Left ventricle myocardium inferior (tissue), 1 donor: ENCODE data around the gene DNAI2. TPM values are rescaled to one million over a fixed set of nuclear protein-coding genes. Genes with fewer than 3 reads are reported as not detected.

Source experiments
- DNase-seq: peaks from one replicate; pipeline ENCODE4 v3.0.0-alpha.2; 2020
- H3K27ac ChIP-seq: fragments of 200-600 bp; replicated peaks from 2 replicates; pipeline ENCODE4 v1.8.0; 2021
- H3K27me3 ChIP-seq: fragments of 200-600 bp; 2 replicates; pipeline ENCODE4 v1.8.0; 2021; ENCODE audit warnings: low read depth
- H3K36me3 ChIP-seq: fragments of 200-600 bp; 2 replicates; pipeline ENCODE4 v1.8.0; 2021
- H3K4me1 ChIP-seq: fragments of 200-600 bp; 2 replicates; pipeline ENCODE4 v1.8.0; 2021
- H3K4me3 ChIP-seq: fragments of 200-600 bp; 2 replicates; pipeline ENCODE4 v1.8.0; 2021; ENCODE audit warnings: mild to moderate bottlenecking, moderate library complexity
- H3K9me3 ChIP-seq: fragments of 200-600 bp; replicated peaks from 2 replicates; pipeline ENCODE4 v1.8.0; 2021
- intact Hi-C: fragments of 100-400 bp; cut with micrococcal nuclease; formaldehyde crosslinking; loops from one replicate; pipeline ENCODE4 v1.11.0; 2022
- total RNA-seq: library from RNA; stranded (reverse); fragmentation: NEBNext Ultra II Directional; extraction: Animal tissue kit (Norgen Biotek cat#: 25700); gene quantifications from one replicate; pipeline ENCODE4 v1.2.1, GENCODE V29; 2021
- TF ChIP-seq, protein P1 (sequence below): fragments of 200-600 bp; IDR thresholded peaks from 2 replicates; pipeline ENCODE4 v1.8.0; 2021; ENCODE audit warnings: antibody characterized with exemption, mild to moderate bottlenecking, borderline replicate concordance
- donor health status: DM: no; HTN: yes; CAD: no; lungs with severe emphysema.

DNAI2 gene
- total RNA-seq, 1 donor from 2014 or later, result not detected

- H3K27ac ChIP-seq, result no peak overlapping the region
- H3K4me1 ChIP-seq, result peaks cover 46% of the 10 kb centered on the region
- no peaks in the 10 kb centered on the region for H3K9me3 ChIP-seq
- intact Hi-C loops, result no loop called here
- no peak for DNase-seq
- TF ChIP-seq, protein P1, sequence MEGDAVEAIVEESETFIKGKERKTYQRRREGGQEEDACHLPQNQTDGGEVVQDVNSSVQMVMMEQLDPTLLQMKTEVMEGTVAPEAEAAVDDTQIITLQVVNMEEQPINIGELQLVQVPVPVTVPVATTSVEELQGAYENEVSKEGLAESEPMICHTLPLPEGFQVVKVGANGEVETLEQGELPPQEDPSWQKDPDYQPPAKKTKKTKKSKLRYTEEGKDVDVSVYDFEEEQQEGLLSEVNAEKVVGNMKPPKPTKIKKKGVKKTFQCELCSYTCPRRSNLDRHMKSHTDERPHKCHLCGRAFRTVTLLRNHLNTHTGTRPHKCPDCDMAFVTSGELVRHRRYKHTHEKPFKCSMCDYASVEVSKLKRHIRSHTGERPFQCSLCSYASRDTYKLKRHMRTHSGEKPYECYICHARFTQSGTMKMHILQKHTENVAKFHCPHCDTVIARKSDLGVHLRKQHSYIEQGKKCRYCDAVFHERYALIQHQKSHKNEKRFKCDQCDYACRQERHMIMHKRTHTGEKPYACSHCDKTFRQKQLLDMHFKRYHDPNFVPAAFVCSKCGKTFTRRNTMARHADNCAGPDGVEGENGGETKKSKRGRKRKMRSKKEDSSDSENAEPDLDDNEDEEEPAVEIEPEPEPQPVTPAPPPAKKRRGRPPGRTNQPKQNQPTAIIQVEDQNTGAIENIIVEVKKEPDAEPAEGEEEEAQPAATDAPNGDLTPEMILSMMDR, result no peak
- no peak overlapping the region for H3K4me3 ChIP-seq
- H3K27me3 ChIP-seq, result no peaks in the 10 kb centered on the region
- peaks cover 16% of the 10 kb centered on the region for H3K36me3 ChIP-seq
Measured at GRCh38 chr17:74245871-74246270, 28.2 kb upstream of the DNAI2 start.

DNA sequence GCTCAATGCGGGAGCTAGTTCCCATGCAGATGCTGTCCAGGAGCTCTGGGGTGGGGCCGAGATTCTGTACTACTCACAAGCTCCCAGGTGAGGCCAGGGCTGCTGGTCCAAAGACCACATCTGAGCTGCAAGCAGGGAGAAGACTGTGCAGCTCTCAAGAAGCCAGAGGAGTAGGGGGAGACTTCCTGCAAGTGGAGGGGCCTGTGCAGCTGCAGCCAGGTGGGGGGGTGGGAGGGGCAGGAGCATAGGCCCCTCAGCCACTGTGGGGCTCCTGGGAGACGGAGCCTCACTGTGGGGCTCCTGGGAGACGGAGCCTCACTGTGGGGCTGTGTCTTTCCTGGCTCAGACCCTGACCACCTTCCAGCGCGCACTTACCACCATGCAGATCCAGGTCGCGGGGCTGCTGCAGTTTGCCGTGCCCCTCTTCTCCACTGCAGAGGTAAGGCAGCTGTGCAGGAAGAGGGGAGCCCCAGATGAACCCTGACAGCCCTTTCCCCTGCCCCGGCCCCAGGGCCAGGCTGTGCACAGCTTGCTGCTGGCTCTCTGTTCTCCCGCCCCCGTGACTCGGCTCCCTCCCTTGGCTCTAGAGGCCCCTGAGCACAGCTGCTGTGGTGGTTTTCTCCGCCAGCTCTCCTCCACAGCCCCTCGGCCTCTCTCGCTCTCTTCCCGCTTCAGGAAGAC lies 24.3 kb upstream of the DNAI2 start:
- TF ChIP-seq, protein P1, result no peak
- H3K9me3 ChIP-seq, result no peaks in the 10 kb centered on the region
- DNase-seq, result no peak
- H3K4me3 ChIP-seq, result no peak overlapping the region
- peaks cover 10% of the 10 kb centered on the region for H3K4me1 ChIP-seq
- peaks cover 37% of the 10 kb centered on the region for H3K36me3 ChIP-seq
- intact Hi-C loops, result no loop called here
- no peak overlapping the region for H3K27ac ChIP-seq
- no peaks in the 10 kb centered on the region for H3K27me3 ChIP-seq

GRCh38 chr17:74250324-74250995 lies 23.6 kb upstream of the DNAI2 start:
- H3K27ac ChIP-seq, result no peak overlapping the region
- H3K4me1 ChIP-seq, result peaks cover 2% of the 10 kb centered on the region
- no peak for DNase-seq
- peaks cover 41% of the 10 kb centered on the region for H3K36me3 ChIP-seq
- no peaks in the 10 kb centered on the region for H3K9me3 ChIP-seq
- TF ChIP-seq, protein P1, result no peak
- no peaks in the 10 kb centered on the region for H3K27me3 ChIP-seq
- intact Hi-C loops, result no loop called here
- H3K4me3 ChIP-seq, result no peak overlapping the region

GRCh38 chr17:74251051-74251450 lies 23.0 kb upstream of the DNAI2 start:
- no peaks in the 10 kb centered on the region for H3K9me3 ChIP-seq
- no peak overlapping the region for H3K27ac ChIP-seq
- intact Hi-C loops, result no loop called here
- no peaks in the 10 kb centered on the region for H3K27me3 ChIP-seq
- TF ChIP-seq, protein P1, result no peak
- H3K4me3 ChIP-seq, result no peak overlapping the region
- DNase-seq, result no peak
- no peaks in the 10 kb centered on the region for H3K4me1 ChIP-seq
- peaks cover 42% of the 10 kb centered on the region for H3K36me3 ChIP-seq

DNA sequence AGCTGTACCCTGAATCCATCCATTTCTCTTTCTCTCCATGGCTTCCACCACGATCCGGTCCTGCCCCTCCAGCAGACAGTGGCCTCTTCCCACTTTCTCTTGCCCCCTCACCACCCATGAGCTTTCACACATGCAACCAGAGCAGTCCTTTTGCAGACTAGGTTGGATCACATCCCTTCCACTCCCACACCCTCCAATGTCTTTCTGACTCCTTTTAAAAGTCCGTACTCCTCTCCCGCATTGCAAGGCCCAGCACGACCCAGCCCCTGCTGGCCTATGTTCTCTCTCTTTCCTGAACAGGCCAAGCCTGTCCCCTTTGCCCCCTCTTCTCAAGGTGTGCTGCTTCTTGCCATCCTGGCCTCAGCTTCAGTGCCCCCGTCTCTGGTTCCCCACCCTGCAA lies 22.5 kb upstream of the DNAI2 start:
- Histone ChIP-seq H3K4me3 (no peak overlapping the region), H3K27ac (no peak overlapping the region), H3K36me3 (peaks cover 46% of the 10 kb centered on the region), H3K4me1 (no peaks in the 10 kb centered on the region), H3K27me3 (no peaks in the 10 kb centered on the region), H3K9me3 (no peaks in the 10 kb centered on the region)
- intact Hi-C loops, result no loop called here
- DNase-seq, result no peak
- TF ChIP-seq, protein P1, result no peak
